ENCODE measurements around the gene SCAF4.
"Not testable (repeated sequence)": the region's sequence is repeated elsewhere in the genome, so short reads cannot be mapped to it uniquely, and the experiment has no call there.

SCAF4 gene

GRCh38 chr21:31631881-31632280 lies 100.0 kb downstream of the SCAF4 start:
- not testable (repeated sequence) for DNase-seq

- DNase-seq, result no peak
Measured at GRCh38 chr21:31629972-31630711, 101.8 kb downstream of the SCAF4 start.

GRCh38 chr21:31624961-31625491 lies 106.9 kb downstream of the SCAF4 start:
- no peak for DNase-seq

DNA sequence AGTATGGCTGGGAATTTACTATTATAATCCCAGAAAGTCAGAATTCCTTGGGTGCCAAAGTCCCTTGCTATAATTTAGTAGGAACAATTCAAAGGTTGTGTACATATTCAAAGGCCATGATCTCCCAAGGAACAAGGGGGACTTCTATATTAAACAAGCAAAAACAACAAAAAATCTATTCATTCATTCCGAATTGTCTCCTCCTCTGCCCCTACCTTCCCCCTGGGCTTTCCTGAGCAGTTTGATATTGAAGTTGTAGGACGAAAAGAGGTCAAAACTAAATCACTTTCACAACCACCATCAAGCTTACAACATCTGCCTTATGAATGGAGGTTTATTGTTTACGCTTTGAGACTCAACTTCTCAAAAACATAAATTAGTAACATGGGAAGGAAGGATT lies 107.7 kb downstream of the SCAF4 start:
- DNase-seq, result no peak

GRCh38 chr21:31623664-31624063 lies 108.3 kb downstream of the SCAF4 start:
- DNase-seq, result no peak

GRCh38 chr21:31622397-31622796 lies 109.5 kb downstream of the SCAF4 start:
- no peak for DNase-seq

Measured in NCI-H1930 (cell line).